Measurements from ENCODE around the gene ADAMTSL5. TPM values are rescaled to one million over a fixed set of nuclear protein-coding genes. Genes with fewer than 3 reads are reported as not detected.
"Not testable (repeated sequence)": the region's sequence is repeated elsewhere in the genome, so short reads cannot be mapped to it uniquely, and the experiment has no call there.

The ADAMTSL5 gene
- total and polyA plus RNA-seq, 10 donors: 0.13 to 2.0 (median 0.50) TPM

DNA sequence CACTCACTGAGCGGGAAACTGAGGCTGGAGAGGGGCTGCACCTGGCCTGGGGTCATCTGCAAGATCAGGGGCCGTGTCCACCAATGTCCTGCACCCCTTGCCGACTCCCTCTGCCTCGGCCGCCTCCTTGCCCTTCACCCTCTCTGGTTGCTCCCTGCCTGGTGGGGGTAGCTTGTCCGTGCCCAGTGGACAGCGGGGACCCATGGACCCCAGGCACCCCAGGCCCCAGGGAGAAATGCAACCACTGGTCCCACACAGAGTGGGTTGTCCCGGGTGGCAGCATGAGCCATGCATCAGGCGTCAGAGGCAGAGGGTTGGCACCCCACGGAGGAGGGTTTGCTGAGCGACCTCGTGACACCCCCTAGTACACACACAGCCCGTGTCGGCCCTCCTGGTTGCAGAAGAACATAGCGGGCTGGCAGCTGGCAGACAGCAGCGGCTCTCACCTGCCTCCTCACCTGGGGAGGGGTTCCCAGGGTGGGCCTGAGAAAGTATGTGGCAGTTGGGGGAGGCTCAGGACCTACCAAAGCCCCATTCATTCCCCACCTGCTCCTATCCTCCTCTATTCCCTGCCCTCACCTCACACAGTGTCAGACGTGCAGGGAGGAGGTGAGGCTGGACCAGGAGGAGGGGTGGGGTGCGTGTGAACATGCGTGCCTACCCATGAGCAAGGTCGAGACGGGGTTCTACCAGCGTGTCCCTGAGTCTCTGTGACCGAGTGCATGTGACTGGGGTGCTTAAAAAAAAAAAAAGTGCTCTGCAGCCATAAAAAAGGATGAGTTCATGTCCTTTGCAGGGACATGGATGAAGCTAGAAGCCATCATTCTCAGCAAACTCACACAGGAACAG lies 8.7 kb downstream of the ADAMTSL5 start:
- Histone ChIP-seq H3K4me1 (peaks cover 8 to 29% (median 19%) of the 10 kb centered on the region in 6 donors), H3K4me3 (peak overlapping the region in 1 of 8 donors; percentile 24), H3K9me3 (peaks cover 0 to 9% (median 0%) of the 10 kb centered on the region in 8 donors), H3K27me3 (replicated peaks in 1 of 7) (peaks cover 0 to 93% (median 21%) of the 10 kb centered on the region in 7 donors), H3K27ac (no peak overlapping the region), H3K36me3 (no peaks in the 10 kb centered on the region)
- TF ChIP-seq POLR2AphosphoS5 (IDR thresholded peaks at IDR 0.05) (no peak), POLR2A (IDR thresholded peaks at IDR 0.05) (no peak)
- 53 to 63% (median 57%) methylated on average over 22 to 23 of the region's 23 CpGs for WGBS, 5 donors
- DNase-seq: no peak
- intact Hi-C loops (cut with DNase I; ENCODE audit: low total_unique reads): no loop called here

DNA sequence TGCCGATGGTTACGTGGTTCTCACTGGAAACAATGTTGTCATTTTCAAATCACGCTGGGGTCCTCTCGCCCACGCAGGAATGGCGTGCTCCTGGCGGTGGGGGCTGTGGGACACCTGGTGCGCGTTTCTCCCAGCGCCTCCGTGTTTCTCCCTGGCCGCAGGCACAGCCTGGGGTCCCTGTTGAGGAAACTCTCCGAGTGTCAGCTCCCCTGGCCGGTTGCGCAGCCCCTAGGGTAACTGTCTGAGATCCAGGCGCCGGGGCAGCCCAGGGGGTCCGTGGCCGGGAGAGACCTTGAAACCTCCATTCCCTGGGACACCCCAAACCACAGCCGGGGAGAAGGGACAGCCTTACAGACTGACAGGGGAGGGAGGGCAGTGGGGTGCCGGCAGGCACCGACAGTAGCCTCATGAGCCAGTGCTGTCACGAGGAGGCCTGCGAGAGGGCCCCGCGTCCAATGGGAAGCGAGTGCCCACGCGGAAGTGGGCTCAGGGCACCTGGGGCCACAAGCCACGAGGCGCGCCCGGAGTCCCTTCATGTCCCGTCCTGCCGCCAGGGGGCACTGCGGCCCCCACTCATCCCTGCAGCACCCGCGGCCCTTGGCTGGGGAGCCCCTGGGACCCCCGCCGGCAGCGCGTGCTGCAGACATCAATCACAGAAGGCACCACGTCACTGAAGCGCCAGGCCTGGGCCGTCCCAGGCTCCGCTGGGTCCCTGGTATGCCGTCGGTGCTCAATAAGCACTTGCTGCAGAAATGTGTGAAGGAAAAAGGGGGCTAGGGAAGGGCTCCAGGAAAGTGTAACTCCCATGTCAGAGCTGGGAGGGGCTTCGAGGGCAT lies 9.5 kb downstream of the ADAMTSL5 start:
- H3K27me3 ChIP-seq (replicated peaks in 1 of 7): peaks cover 0 to 87% (median 22%) of the 10 kb centered on the region in 7 donors
- intact Hi-C loops (cut with DNase I; ENCODE audit: low total_unique reads): no loop called here
- no peaks in the 10 kb centered on the region for H3K36me3 ChIP-seq
- TF ChIP-seq, protein P1, sequence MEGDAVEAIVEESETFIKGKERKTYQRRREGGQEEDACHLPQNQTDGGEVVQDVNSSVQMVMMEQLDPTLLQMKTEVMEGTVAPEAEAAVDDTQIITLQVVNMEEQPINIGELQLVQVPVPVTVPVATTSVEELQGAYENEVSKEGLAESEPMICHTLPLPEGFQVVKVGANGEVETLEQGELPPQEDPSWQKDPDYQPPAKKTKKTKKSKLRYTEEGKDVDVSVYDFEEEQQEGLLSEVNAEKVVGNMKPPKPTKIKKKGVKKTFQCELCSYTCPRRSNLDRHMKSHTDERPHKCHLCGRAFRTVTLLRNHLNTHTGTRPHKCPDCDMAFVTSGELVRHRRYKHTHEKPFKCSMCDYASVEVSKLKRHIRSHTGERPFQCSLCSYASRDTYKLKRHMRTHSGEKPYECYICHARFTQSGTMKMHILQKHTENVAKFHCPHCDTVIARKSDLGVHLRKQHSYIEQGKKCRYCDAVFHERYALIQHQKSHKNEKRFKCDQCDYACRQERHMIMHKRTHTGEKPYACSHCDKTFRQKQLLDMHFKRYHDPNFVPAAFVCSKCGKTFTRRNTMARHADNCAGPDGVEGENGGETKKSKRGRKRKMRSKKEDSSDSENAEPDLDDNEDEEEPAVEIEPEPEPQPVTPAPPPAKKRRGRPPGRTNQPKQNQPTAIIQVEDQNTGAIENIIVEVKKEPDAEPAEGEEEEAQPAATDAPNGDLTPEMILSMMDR (IDR thresholded peaks at IDR 0.05 in 8 of 11, conservative IDR thresholded peaks at IDR 0.05 in 3 of 11): peak in 10 of 11 experiments; percentile 29 to 81 (median 66)
- no peak for TF ChIP-seq POLR2A (IDR thresholded peaks at IDR 0.05)
- TF ChIP-seq POLR2AphosphoS5 (IDR thresholded peaks at IDR 0.05): peak in 1 of 3 donors; percentile 30
- no peak for DNase-seq
- peaks cover 0 to 5% (median 0%) of the 10 kb centered on the region in 8 donors for H3K9me3 ChIP-seq
- 10 to 33% (median 11%) methylated on average over 24 to 49 of the region's 49 CpGs for WGBS, 5 donors
- H3K4me1 ChIP-seq: peaks cover 8 to 25% (median 19%) of the 10 kb centered on the region in 6 donors
- no peak overlapping the region for H3K27ac ChIP-seq
- peak overlapping the region in 1 of 8 donors; percentile 24 for H3K4me3 ChIP-seq

- intact Hi-C loops (cut with DNase I; ENCODE audit: low total_unique reads): no loop called here
- TF ChIP-seq POLR2A (IDR thresholded peaks at IDR 0.05): no peak
- Histone ChIP-seq H3K9me3 (peaks cover 0 to 4% (median 0%) of the 10 kb centered on the region in 8 donors), H3K27me3 (replicated peaks in 1 of 7) (peaks cover 0 to 87% (median 29%) of the 10 kb centered on the region in 7 donors), H3K36me3 (no peaks in the 10 kb centered on the region), H3K4me3 (no peak overlapping the region), H3K27ac (no peak overlapping the region), H3K4me1 (peaks cover 8 to 17% (median 14%) of the 10 kb centered on the region in 6 donors)
- WGBS, 5 donors: 65 to 71% (median 69%) methylated on average over 13 to 14 of the region's 14 CpGs
- no peak for DNase-seq
Observed at GRCh38 chr19:1502433-1503088, 10.3 kb downstream of the ADAMTSL5 start.

- H3K9me3 ChIP-seq: no peaks in the 10 kb centered on the region
- intact Hi-C loops (cut with DNase I; ENCODE audit: low total_unique reads): no loop called here
- H3K27me3 ChIP-seq (replicated peaks in 1 of 7): peaks cover 0 to 86% (median 37%) of the 10 kb centered on the region in 7 donors
- H3K4me3 ChIP-seq: no peak overlapping the region
- TF ChIP-seq POLR2A (IDR thresholded peaks at IDR 0.05) (no peak), POLR2AphosphoS5 (IDR thresholded peaks at IDR 0.05) (no peak)
- TF ChIP-seq, protein P1 (IDR thresholded peaks at IDR 0.05 in 8 of 11, conservative IDR thresholded peaks at IDR 0.05 in 3 of 11): no peak
- H3K36me3 ChIP-seq: no peaks in the 10 kb centered on the region
- H3K27ac ChIP-seq: no peak overlapping the region
- peaks cover 5 to 11% (median 8%) of the 10 kb centered on the region in 6 donors for H3K4me1 ChIP-seq
- DNase-seq: no peak
- 69 to 92% (median 71%) methylated on average over 2 to 9 of the region's 9 CpGs for WGBS, 5 donors
Observed at GRCh38 chr19:1501200-1501595, 11.6 kb downstream of the ADAMTSL5 start.

DNA sequence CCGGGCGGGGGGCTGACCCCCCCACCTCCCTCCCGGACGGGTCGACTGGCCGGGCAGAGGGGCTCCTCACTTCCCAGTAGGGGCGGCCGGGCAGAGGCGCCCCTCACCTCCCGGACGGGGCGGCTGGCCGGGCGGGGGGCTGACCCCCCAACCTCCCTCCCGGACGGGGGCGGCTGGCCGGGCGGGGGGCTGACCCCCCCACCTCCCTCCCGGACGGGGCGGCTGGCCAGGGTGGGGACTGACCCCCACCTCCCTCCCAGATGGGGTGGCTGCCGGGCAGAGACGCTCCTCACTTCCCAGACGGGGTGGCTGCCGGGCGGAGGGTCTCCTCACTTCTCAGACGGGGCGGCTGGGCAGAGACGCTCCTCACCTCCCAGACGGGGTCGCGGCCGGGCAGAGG lies 13.6 kb downstream of the ADAMTSL5 start:
- H3K4me3 ChIP-seq; DNase-seq; H3K9me3 ChIP-seq; H3K36me3 ChIP-seq; H3K27ac ChIP-seq; intact Hi-C loops (cut with DNase I; ENCODE audit: low total_unique reads): not testable (repeated sequence)
- WGBS, 5 donors: 84 to 91% (median 90%) methylated on average over 4 to 33 of the region's 34 CpGs; no CpG with 5 or more reads in 1 of the 5 donors
- Histone ChIP-seq H3K27me3 (replicated peaks in 1 of 7) (peaks cover 0 to 70% (median 35%) of the 10 kb centered on the region in 7 donors), H3K4me1 (peaks cover 5 to 11% (median 8%) of the 10 kb centered on the region in 6 donors)

Data from spleen (tissue), 11 donors.